B cell (primary cell): Measurements from ENCODE around the gene CASTOR2.
"Not testable (repeated sequence)": the region's sequence is repeated elsewhere in the genome, so short reads cannot be mapped to it uniquely, and the experiment has no call there.

Experiments used
- CTCF ChIP-seq: fragments of 200-600 bp; IDR thresholded peaks from one replicate; pipeline ENCODE4 v1.8.0; 2022; ENCODE audit warnings: antibody characterized with exemption, mild to moderate bottlenecking
- EZH2 ChIP-seq: IDR thresholded peaks from 2 replicates; pipeline ENCODE4 v1.6.1; 2012; ENCODE audit warnings: borderline replicate concordance, low read depth, mild to moderate bottlenecking, moderate library complexity, low read length; ENCODE audit not compliant: insufficient read depth, poor library complexity, severe bottlenecking

GRCh38 chr7:75001356-75001755 lies 36.9 kb downstream of the CASTOR2 start:
- not testable (repeated sequence) for TF ChIP-seq CTCF, EZH2
